Thymus (tissue), 11 donors: ENCODE measurements around the gene SEMA4D. TPM values are rescaled to one million over a fixed set of nuclear protein-coding genes. Genes with fewer than 3 reads are reported as not detected.

Source experiments
- DNase-seq, 9 donors: peaks; one replicate each; pipeline ENCODE4 v3.0.0-alpha.2; 2013; ENCODE audit warnings: low spot score in 9 of 9, low read depth in 6 of 9, missing footprints in 1 of 9
- H3K27ac ChIP-seq, 2 donors: one replicate each; pipeline ENCODE4 v1.5.1; 2013; ENCODE audit warnings: control low read depth in 1 of 2, low read depth in 1 of 2, low read length in 1 of 2, mild to moderate bottlenecking in 1 of 2, moderate library complexity in 1 of 2
- H3K27me3 ChIP-seq, 2 donors: one replicate each; pipeline ENCODE4 v1.5.1; 2013; ENCODE audit warnings: low read length in 1 of 2; ENCODE audit not compliant: control insufficient read depth in 2 of 2, insufficient read depth in 1 of 2
- H3K36me3 ChIP-seq, 2 donors: one replicate each; pipeline ENCODE4 v1.5.1; 2013; ENCODE audit warnings: low read length in 1 of 2, mild to moderate bottlenecking in 1 of 2, moderate library complexity in 1 of 2; ENCODE audit not compliant: control insufficient read depth in 2 of 2, insufficient read depth in 2 of 2
- H3K4me1 ChIP-seq, 2 donors: one replicate each; pipeline ENCODE4 v1.5.1; 2013; ENCODE audit warnings: low read length in 2 of 2; ENCODE audit not compliant: control insufficient read depth in 2 of 2, insufficient read depth in 2 of 2
- H3K4me3 ChIP-seq, 2 donors: one replicate each; pipeline ENCODE4 v1.5.1; 2013; ENCODE audit warnings: low read length in 2 of 2, control low read depth in 1 of 2, mild to moderate bottlenecking in 1 of 2
- H3K9me3 ChIP-seq, 2 donors: one replicate each; pipeline ENCODE4 v1.5.1; 2013; ENCODE audit warnings: low read length in 1 of 2, mild to moderate bottlenecking in 1 of 2; ENCODE audit not compliant: control insufficient read depth in 2 of 2, insufficient read depth in 1 of 2
- WGBS: extraction: QIAGEN DNeasy Blood & Tissue Kit; methylation state at CpG from one replicate; pipeline ENCODE4 v1.1.7; 2013; 5-methylcytosine and 5-hydroxymethylcytosine counted together
- polyA plus RNA-seq: library from polyadenylated mRNA; stranded (reverse); fragments of 200-250 nt; gene quantifications from one replicate; pipeline ENCODE4 v1.2.3, GENCODE V29; 2013
- total RNA-seq: library from RNA; stranded (reverse); fragments of 120-200 nt; gene quantifications from one replicate; pipeline ENCODE4 v1.2.4, GENCODE V29; 2013
- donor health status: healthy.

The SEMA4D gene
- total and polyA plus RNA-seq, 2 donors: 26.8 to 62.1 TPM

DNA sequence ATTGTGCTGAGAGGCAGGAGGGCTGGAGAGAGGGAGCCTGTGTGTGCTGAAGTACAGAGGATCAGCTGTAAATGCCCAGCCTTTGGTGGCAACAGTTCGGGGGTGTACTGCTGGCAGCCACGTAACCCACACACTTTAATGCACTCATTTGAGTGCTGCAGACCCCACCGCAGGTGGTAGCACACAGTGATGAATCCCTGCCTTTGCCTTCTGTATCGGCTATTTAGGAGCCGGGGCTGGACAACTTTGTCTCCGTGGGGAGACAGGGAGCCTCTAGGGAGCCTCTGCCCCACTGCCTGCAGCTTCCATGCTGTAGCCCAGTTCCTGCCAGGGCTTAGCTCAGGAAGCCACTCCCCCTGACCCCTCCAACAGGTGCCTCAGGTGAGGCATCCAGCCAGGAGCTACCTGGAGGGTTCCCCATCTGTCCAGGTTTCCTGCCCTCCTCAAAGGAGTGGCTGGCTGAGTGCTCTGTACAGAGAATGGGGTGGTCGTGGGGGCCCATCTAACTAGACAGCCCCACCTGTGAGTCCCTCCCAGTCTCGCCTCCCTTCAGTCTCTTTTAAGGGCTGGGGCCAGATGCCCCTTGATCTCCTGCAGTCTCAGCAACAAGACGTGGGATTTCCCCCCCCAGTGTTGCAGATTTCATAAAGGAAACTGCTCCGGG, 135.1 kb downstream of the SEMA4D start:
- WGBS: 98% methylated on average over 10 of the region's 10 CpGs
- no peaks in the 10 kb centered on the region for H3K9me3 ChIP-seq
- no peak for DNase-seq
- H3K36me3 ChIP-seq: peaks cover 58 to 60% of the 10 kb centered on the region in 2 donors
- no peaks in the 10 kb centered on the region for H3K4me1 ChIP-seq
- no peaks in the 10 kb centered on the region for H3K27me3 ChIP-seq
- H3K4me3 ChIP-seq: no peak overlapping the region
- no peak overlapping the region for H3K27ac ChIP-seq

DNA sequence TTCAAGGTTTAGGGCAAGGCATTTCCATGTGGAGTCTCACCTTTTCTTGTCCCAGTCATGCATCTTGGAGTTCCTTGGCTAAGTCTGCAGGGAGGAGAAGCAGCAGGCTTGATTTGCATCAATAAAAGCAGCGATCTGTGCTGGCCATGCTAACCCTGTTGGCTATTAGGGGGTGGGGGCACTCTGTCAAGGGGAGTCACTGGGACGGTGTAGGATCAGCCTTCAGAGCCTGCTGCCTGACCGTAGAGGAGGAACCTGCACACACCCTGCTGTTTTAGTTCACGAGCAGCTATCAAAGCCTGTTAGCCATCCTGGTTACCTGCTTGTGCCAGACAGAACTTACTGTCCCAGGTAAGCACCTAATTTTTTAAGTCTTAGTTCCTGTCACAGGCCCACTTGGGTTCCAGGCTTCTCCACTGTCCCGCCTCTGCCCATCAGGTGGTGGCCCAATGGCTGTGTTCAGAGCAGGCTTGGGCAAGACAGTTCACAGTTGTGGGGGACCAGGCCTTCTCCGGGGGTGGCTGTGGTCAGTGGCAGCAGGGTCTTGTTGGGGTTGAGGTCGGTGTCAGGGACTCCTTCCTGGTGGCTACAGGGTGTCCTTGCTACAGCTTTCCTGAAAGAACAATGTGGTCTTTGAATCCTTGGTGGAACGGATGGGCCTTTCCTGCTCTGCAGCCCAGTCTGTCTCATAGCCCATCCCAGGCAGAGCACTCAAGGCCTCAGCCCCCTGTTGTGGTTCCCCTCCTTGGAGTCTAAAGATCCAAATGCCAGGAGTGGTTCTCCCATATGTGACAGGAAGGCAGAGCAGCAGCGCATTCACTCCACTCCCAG, 135.9 kb downstream of the SEMA4D start:
- no peak overlapping the region for H3K4me3 ChIP-seq
- peaks cover 65 to 67% of the 10 kb centered on the region in 2 donors for H3K36me3 ChIP-seq
- no peaks in the 10 kb centered on the region for H3K27me3 ChIP-seq
- H3K9me3 ChIP-seq: no peaks in the 10 kb centered on the region
- H3K4me1 ChIP-seq: no peaks in the 10 kb centered on the region
- WGBS: over 99% methylated on average over 9 of the region's 9 CpGs
- H3K27ac ChIP-seq: no peak overlapping the region
- no peak for DNase-seq

GRCh38 chr9:89361031-89361430, 136.9 kb downstream of the SEMA4D start:
- 97% methylated on average over 6 of the region's 6 CpGs for WGBS
- no peaks in the 10 kb centered on the region for H3K27me3 ChIP-seq
- H3K27ac ChIP-seq: no peak overlapping the region
- H3K4me3 ChIP-seq: no peak overlapping the region
- H3K9me3 ChIP-seq: no peaks in the 10 kb centered on the region
- DNase-seq: no peak
- H3K4me1 ChIP-seq: no peaks in the 10 kb centered on the region
- peaks cover 75 to 77% of the 10 kb centered on the region in 2 donors for H3K36me3 ChIP-seq

DNA sequence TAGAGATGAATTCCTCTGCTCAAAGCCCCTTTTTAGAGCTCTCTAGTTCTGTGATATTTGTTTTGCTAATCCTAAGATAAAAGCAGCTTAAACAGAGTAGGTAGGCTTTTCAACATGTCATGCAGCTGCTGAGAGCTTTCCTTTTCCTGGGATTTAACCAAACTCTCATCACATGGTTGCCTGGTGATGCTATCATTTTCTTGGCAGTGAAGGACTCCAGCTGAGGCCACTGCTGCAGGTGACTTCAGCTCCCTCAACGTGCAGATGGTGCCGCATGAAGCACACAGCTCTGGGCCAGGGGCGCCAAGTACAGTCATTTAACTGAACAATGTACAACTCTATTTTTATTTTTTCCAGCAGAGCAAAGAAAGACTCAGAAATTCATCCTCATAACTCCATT, 137.4 kb downstream of the SEMA4D start:
- H3K9me3 ChIP-seq: no peaks in the 10 kb centered on the region
- no peaks in the 10 kb centered on the region for H3K4me1 ChIP-seq
- H3K36me3 ChIP-seq: peaks cover 79 to 82% of the 10 kb centered on the region in 2 donors
- no peak for DNase-seq
- no peak overlapping the region for H3K27ac ChIP-seq
- H3K4me3 ChIP-seq: no peak overlapping the region
- 93% methylated on average over 3 of the region's 3 CpGs for WGBS
- no peaks in the 10 kb centered on the region for H3K27me3 ChIP-seq

- H3K27ac ChIP-seq: no peak overlapping the region
- peaks cover 86 to 87% of the 10 kb centered on the region in 2 donors for H3K36me3 ChIP-seq
- 96% methylated on average over 8 of the region's 8 CpGs for WGBS
- H3K27me3 ChIP-seq: no peaks in the 10 kb centered on the region
- no peaks in the 10 kb centered on the region for H3K4me1 ChIP-seq
- H3K9me3 ChIP-seq: no peaks in the 10 kb centered on the region
- H3K4me3 ChIP-seq: no peak overlapping the region
- no peak for DNase-seq
Measured at GRCh38 chr9:89359751-89360261, 138.1 kb downstream of the SEMA4D start.

- Histone ChIP-seq H3K36me3 (peaks cover 92 to 93% of the 10 kb centered on the region in 2 donors), H3K4me3 (no peak overlapping the region), H3K27me3 (no peaks in the 10 kb centered on the region), H3K27ac (no peak overlapping the region), H3K9me3 (no peaks in the 10 kb centered on the region), H3K4me1 (no peaks in the 10 kb centered on the region)
- no peak for DNase-seq
- 94% methylated on average over 4 of the region's 4 CpGs for WGBS
Measured at GRCh38 chr9:89358985-89359384, 138.9 kb downstream of the SEMA4D start.

DNA sequence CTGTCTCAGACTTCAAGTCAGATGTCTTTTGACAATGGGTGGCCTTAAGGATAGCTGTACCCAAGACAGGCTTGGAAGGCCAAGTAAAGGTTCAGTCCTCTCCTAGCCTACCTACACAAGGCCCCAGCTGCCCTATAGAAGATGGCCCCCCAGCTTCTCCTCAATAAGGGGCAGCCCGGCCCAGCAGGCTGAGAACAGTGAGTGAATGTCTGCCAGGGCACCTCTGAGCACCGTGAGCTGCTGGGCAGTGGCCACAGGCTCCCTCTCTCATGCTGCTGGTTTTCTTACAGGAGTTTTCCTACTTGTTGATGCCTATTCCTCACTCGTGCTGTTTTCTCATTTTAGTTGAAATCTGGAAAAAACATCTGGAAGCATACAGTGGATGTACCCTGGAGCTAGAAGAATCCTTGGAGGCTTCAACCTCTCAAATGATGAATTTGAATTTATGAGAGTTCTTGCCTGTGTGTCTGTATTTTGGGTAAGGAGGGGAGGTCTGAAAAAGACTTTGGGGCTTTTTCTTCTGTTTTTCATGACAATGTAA, 139.5 kb downstream of the SEMA4D start:
- no peaks in the 10 kb centered on the region for H3K9me3 ChIP-seq
- no peak overlapping the region for H3K4me3 ChIP-seq
- peaks cover 94 to 95% of the 10 kb centered on the region in 2 donors for H3K36me3 ChIP-seq
- 96% methylated on average over 3 of the region's 3 CpGs for WGBS
- no peaks in the 10 kb centered on the region for H3K4me1 ChIP-seq
- DNase-seq: no peak
- H3K27ac ChIP-seq: no peak overlapping the region
- H3K27me3 ChIP-seq: no peaks in the 10 kb centered on the region

GRCh38 chr9:89357331-89358197, 140.3 kb downstream of the SEMA4D start:
- Histone ChIP-seq H3K9me3 (no peaks in the 10 kb centered on the region), H3K27me3 (no peaks in the 10 kb centered on the region), H3K36me3 (peaks cover 94 to 96% of the 10 kb centered on the region in 2 donors), H3K4me3 (no peak overlapping the region), H3K27ac (no peak overlapping the region), H3K4me1 (no peaks in the 10 kb centered on the region)
- 97% methylated on average over 8 of the region's 8 CpGs for WGBS
- no peak for DNase-seq
